Fibroblast of lung (primary cell): ENCODE data around the gene NR2E1.

ENCODE experiments used
- EZH2 ChIP-seq: IDR thresholded peaks from 2 replicates; pipeline ENCODE4 v1.5.1; 2012; ENCODE audit warnings: low read length, control low read depth, mild to moderate bottlenecking; ENCODE audit errors: missing control alignments
- TF ChIP-seq, protein P1 (sequence below), 2 donors: IDR thresholded peaks in 1 of 2; conservative IDR thresholded peaks in 1 of 2; 1 replicate in 1 of 2; 2 replicates in 1 of 2; pipeline ENCODE4 v1.5.1; 2011 to 2012; ENCODE audit warnings: low read length in 2 of 2, control low read depth in 1 of 2, inconsistent platforms in 1 of 2, low read depth in 1 of 2, mild to moderate bottlenecking in 1 of 2

DNA sequence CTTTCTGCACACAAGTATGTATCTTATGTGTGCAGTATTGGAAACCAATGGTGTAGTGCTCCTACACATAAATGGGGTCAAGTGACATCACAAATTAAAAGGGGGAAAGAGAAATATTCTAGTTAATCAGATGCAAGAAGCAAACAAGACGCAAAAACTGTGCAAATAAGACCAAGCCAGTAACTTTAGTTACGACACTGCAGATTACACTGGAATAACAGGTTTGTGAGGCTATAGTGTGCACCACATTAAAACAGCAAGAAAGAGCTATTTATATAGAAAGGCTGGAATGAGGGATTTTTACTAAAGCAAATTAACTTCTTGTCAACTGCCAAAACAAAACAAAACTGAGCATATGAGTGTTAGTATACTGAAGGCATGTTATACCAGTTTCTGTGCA, 45.8 kb downstream of the NR2E1 start:
- TF ChIP-seq, protein P1, sequence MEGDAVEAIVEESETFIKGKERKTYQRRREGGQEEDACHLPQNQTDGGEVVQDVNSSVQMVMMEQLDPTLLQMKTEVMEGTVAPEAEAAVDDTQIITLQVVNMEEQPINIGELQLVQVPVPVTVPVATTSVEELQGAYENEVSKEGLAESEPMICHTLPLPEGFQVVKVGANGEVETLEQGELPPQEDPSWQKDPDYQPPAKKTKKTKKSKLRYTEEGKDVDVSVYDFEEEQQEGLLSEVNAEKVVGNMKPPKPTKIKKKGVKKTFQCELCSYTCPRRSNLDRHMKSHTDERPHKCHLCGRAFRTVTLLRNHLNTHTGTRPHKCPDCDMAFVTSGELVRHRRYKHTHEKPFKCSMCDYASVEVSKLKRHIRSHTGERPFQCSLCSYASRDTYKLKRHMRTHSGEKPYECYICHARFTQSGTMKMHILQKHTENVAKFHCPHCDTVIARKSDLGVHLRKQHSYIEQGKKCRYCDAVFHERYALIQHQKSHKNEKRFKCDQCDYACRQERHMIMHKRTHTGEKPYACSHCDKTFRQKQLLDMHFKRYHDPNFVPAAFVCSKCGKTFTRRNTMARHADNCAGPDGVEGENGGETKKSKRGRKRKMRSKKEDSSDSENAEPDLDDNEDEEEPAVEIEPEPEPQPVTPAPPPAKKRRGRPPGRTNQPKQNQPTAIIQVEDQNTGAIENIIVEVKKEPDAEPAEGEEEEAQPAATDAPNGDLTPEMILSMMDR (conservative IDR thresholded peaks at IDR 0.05 in 1 of 2, IDR thresholded peaks at IDR 0.05 in 1 of 2; ENCODE audit: low read depth in 1 of 2, low read length in 2 of 2), result no peak
- no peak for TF ChIP-seq EZH2
